A549 (cell line): ENCODE results near the gene ZNF700.
"Not testable (repeated sequence)": the region's sequence is repeated elsewhere in the genome, so short reads cannot be mapped to it uniquely, and the experiment has no call there.

ENCODE experiments used
- CTCF ChIP-seq: fragments of >200 bp; sonication (Bioruptor Twin); formaldehyde crosslinking; IDR thresholded peaks from 3 replicates; pipeline ENCODE4 v1.5.1; 2016
- GATA3 ChIP-seq: IDR thresholded peaks from 2 replicates; pipeline ENCODE4 v1.6.1; 2012; ENCODE audit warnings: borderline replicate concordance
- POLR2A ChIP-seq: IDR thresholded peaks from 2 replicates; pipeline ENCODE4 v1.6.1; 2012; ENCODE audit warnings: mild to moderate bottlenecking, low read length
- RAD21 ChIP-seq, 2 experiments: fragments of >200 bp in 1 of 2; sonication (Bioruptor Twin) in 1 of 2; formaldehyde crosslinking in 1 of 2; IDR thresholded peaks in 1 of 2; conservative IDR thresholded peaks in 1 of 2; 2 replicates in 1 of 2; 3 replicates in 1 of 2; pipeline ENCODE4 v1.6.1; 2012 to 2018; ENCODE audit warnings: inconsistent platforms in 1 of 2
- TF ChIP-seq, protein P1 (sequence below): IDR thresholded peaks from 2 replicates; pipeline ENCODE4 v1.6.1; 2012; ENCODE audit warnings: low read depth, borderline replicate concordance

GRCh38 chr19:11949614-11950080, 24.7 kb downstream of the ZNF700 start:
- TF ChIP-seq, protein P1, sequence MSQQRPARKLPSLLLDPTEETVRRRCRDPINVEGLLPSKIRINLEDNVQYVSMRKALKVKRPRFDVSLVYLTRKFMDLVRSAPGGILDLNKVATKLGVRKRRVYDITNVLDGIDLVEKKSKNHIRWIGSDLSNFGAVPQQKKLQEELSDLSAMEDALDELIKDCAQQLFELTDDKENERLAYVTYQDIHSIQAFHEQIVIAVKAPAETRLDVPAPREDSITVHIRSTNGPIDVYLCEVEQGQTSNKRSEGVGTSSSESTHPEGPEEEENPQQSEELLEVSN, result not testable (repeated sequence)
- not testable (repeated sequence) for TF ChIP-seq POLR2A; CTCF; GATA3; RAD21 (conservative IDR thresholded peaks at IDR 0.05 in 1 of 2, IDR thresholded peaks at IDR 0.05 in 1 of 2)
